ENCODE results near the gene VSIG1. TPM values are rescaled to one million over a fixed set of nuclear protein-coding genes. Genes with fewer than 3 reads are reported as not detected.

Gene VSIG1
- 10 to 100 TPM in 4 of 5 experiments, 1 to 10 TPM in 1; 7.8 to 50.2 (median 32.7) TPM for total RNA-seq
- 10 to 100 TPM; 13.0 to 18.1 TPM for polyA plus RNA-seq
- total RNA-seq = 30.8 reads per million, percentile 60 among the genes with 10 or more reads in this experiment

DNA sequence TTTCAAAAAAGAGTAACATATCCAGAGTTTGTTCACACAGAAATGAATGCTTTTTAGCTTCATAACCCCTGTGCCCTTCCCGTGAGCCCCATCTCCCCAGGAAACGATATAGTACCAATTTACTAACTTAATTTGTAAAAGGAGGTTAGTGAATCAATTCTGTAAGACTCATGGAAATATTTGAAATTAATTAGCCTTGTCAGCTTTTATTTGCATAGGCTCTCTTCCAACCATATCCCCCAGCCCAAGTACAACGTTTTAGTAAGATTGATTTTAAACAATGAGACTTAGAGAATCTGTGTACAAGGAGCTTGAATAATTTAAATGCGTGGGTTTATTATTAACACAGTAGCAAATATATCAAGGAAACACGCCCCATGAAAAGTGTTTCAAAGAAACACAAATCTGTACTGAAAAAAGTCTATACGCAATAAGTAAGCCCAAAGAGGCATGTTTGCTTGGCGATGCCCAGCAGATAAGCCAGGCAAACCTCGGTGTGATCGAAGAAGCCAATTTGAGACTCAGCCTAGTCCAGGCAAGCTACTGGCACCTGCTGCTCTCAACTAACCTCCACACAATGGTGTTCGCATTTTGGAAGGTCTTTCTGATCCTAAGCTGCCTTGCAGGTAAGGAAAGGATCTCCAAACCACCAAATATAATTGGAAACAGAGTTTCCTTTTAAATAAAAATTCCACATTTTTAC, at the start of gene VSIG1:
TSS of gene VSIG1 (plus strand) at position 512 of the 703 bp plus-strand sequence. CDS start at position 578, 66 bp downstream.
- CTCF ChIA-PET = no interaction called here

DNA sequence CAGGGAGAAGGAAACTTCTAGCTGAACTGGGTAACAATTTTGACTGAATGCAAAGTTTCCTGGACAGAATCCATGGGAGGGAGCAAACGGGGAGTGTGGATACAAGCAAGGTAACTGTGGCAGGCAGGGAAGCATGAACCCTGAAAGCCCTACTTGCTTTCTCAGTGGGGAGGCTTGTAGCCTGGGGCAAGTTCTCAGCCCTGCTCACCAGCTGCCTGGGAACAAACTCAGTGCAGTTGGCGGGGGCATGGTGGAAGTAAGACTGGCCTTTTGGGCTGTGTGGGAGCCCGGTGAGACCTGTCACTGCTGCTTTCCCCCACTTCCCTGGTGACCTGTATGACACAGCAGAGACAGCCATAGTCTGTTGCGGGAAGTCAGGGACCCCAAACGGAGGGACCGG, 48.7 kb upstream of the VSIG1 start:
- Histone ChIP-seq H3K27me3 (ENCODE audit: control insufficient read depth in 2 of 2, insufficient read depth in 2 of 2, low read length in 2 of 2) (no peaks in the 10 kb centered on the region), H3K27ac (ENCODE audit: low read depth, low read length) (no peak overlapping the region), H3K36me3 (ENCODE audit: control insufficient read depth in 2 of 3, insufficient read depth in 3 of 3, low read length in 3 of 3) (no peaks in the 10 kb centered on the region), H3K4me1 (ENCODE audit: control insufficient read depth in 2 of 2, insufficient read depth in 2 of 2, low read length in 2 of 2) (no peaks in the 10 kb centered on the region), H3K9me3 (ENCODE audit: control insufficient read depth in 2 of 3, low read length in 3 of 3) (no peaks in the 10 kb centered on the region), H3K4me3 (ENCODE audit: low read length) (no peak overlapping the region)
- Mint-ChIP-seq H3K36me3 (peaks cover 0 to 7% (median 0%) of the 10 kb centered on the region in 5 donors), H3K4me3 (no peak overlapping the region), H3K4me1 (peaks cover 0 to 3% (median 0%) of the 10 kb centered on the region in 7 donors), H3K9me3 (peaks cover 0 to 16% (median 4%) of the 10 kb centered on the region in 11 donors), H3K27ac (no peak overlapping the region), H3K27me3 (peaks cover 0 to 5% (median 0%) of the 10 kb centered on the region in 5 donors)
- ChIA-PET CTCF (no interaction called here), POLR2A (no interaction called here)
- intact Hi-C loops (cut with micrococcal nuclease) = no loop called here
- ATAC-seq = no peak
- no peak for DNase-seq

More for the DNA sequence above, at the start of gene VSIG1:
- Histone ChIP-seq H3K4me1 (ENCODE audit: control insufficient read depth in 2 of 2, insufficient read depth in 2 of 2, low read length in 2 of 2) (no peaks in the 10 kb centered on the region), H3K36me3 (ENCODE audit: control insufficient read depth in 2 of 3, insufficient read depth in 3 of 3, low read length in 3 of 3) (no peaks in the 10 kb centered on the region), H3K27ac (ENCODE audit: low read depth, low read length) (no peak within 1 kb of the TSS), H3K9me3 (ENCODE audit: control insufficient read depth in 2 of 3, low read length in 3 of 3) (no peaks in the 10 kb centered on the region), H3K27me3 (ENCODE audit: control insufficient read depth in 2 of 2, insufficient read depth in 2 of 2, low read length in 2 of 2) (no peaks in the 10 kb centered on the region), H3K4me3 (ENCODE audit: low read length) (no peak within 1 kb of the TSS)
- Mint-ChIP-seq H3K27me3 (no peaks in the 10 kb centered on the region), H3K4me1 (peaks cover 0 to 47% (median 25%) of the 10 kb centered on the region in 7 donors), H3K36me3 (peaks cover 0 to 9% (median 0%) of the 10 kb centered on the region in 5 donors), H3K4me3 (no peak within 1 kb of the TSS), H3K9me3 (no peaks in the 10 kb centered on the region), H3K27ac (peak within 1 kb of the TSS in 3 of 9 donors; percentile 6 to 67 (median 48))
- intact Hi-C loops (cut with micrococcal nuclease) = loop anchor here in 1 of 2 donors (2.0 kb wide), 1 partner anchor 18 kb away; no protein-coding TSS in a partner anchor
- POLR2A ChIA-PET = no interaction called here
- no peak for ATAC-seq
- DNase-seq = no peak

DNA sequence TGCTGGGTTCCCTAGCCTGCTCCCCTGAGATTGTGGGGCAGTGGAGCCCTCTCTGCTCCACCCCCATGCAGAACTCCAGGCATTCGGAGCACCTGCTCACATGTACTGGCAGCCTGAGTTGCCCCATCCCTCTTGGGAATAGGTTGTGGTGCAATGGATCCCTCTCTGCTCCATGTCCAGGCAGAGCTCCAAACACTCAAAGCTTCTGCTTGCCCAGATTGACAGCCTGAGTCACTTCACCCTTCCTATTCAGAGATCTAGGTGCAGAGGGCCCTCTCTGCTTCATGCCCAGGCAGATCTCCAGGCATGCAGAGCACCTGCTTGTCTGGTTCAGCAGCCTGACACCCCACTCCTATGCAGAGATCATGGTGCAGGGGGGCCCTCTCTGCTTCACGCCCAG, 44.1 kb upstream of the VSIG1 start:
- CTCF ChIA-PET = interaction anchor here (0.6 to 1.0 kb wide), 3 partner anchors 20 to 1598 kb away, joined by 3 read pairs; no protein-coding TSS in a partner anchor
- peaks cover 0 to 8% (median 6%) of the 10 kb centered on the region in 7 donors for H3K4me1 Mint-ChIP-seq
- H3K27ac Mint-ChIP-seq = peak overlapping the region in 1 of 9 donors; percentile 17
- peaks cover 0 to 7% (median 0%) of the 10 kb centered on the region in 5 donors for H3K36me3 Mint-ChIP-seq
- intact Hi-C loops (cut with micrococcal nuclease) = loop anchor here in 1 of 2 donors (1.0 to 5.0 kb wide), 2 partner anchors 18 to 463 kb away; no protein-coding TSS in a partner anchor
- no peaks in the 10 kb centered on the region for H3K27me3 ChIP-seq (ENCODE audit: control insufficient read depth in 2 of 2, insufficient read depth in 2 of 2, low read length in 2 of 2)
- POLR2A ChIA-PET = interaction anchor here (1.6 kb wide), 1 partner anchor 20 kb away, joined by 8 read pairs; no protein-coding TSS in a partner anchor
- no peaks in the 10 kb centered on the region for H3K36me3 ChIP-seq (ENCODE audit: control insufficient read depth in 2 of 3, insufficient read depth in 3 of 3, low read length in 3 of 3)
- peaks cover 0 to 12% (median 4%) of the 10 kb centered on the region in 11 donors for H3K9me3 Mint-ChIP-seq
- peak overlapping the region in 2 of 10 donors; percentile 5 to 7 for H3K4me3 Mint-ChIP-seq
- H3K4me3 ChIP-seq (ENCODE audit: low read length) = no peak overlapping the region
- no peaks in the 10 kb centered on the region for H3K9me3 ChIP-seq (ENCODE audit: control insufficient read depth in 2 of 3, low read length in 3 of 3)
- H3K4me1 ChIP-seq (ENCODE audit: control insufficient read depth in 2 of 2, insufficient read depth in 2 of 2, low read length in 2 of 2) = no peaks in the 10 kb centered on the region
- DNase-seq = no peak
- H3K27me3 Mint-ChIP-seq = peaks cover 0 to 16% (median 0%) of the 10 kb centered on the region in 5 donors
- no peak for ATAC-seq
- H3K27ac ChIP-seq (ENCODE audit: low read depth, low read length) = no peak overlapping the region

- POLR2A ChIA-PET = interaction anchor here (0.7 to 0.8 kb wide), 2 partner anchors 15 to 93 kb away, joined by 3 read pairs; no protein-coding TSS in a partner anchor
- H3K27me3 ChIP-seq (ENCODE audit: control insufficient read depth in 2 of 2, insufficient read depth in 2 of 2, low read length in 2 of 2) = no peaks in the 10 kb centered on the region
Measured at GRCh38 chrX:108001218-108001814, 43.5 kb upstream of the VSIG1 start.

DNA sequence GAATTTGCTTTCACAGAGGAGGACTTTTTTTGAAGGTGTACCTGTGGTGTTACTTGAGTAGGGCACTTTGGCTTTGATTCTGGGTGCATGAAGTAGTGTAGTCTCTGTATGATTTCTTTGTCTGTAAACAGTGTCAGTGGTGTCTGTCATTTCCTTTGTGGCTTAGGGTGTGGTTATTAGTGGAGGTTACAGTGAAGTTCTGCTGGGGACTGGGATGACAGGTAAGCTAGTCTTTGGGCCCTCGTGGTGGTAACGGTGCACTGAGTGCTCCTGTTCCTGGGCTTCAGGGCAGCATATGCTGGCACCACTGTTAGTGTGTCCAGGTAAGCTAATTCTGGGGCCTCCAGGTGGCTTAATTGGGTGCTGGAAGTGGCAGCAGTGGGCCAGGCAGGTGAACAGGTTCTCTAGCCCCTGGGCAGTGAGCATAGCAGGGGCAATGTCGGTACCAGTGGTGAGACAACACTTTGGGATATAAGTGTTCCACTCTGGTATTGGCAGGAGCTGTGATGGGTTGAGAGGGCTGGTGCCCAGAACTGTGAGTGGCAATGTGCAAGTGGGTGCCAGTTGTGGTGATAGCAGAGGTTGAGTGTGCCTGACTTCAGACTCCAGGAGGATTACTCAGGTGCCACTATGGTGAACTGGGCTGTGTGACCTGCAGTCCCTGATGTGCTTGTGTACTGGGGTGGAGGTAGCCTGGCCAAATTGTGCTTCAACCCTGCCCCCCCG, 26.0 kb upstream of the VSIG1 start:
- Histone ChIP-seq H3K4me3 (ENCODE audit: low read length) (peak overlapping the region; percentile 64), H3K4me1 (ENCODE audit: control insufficient read depth in 2 of 2, insufficient read depth in 2 of 2, low read length in 2 of 2) (peaks cover 26 to 38% of the 10 kb centered on the region in 2 donors), H3K9me3 (ENCODE audit: control insufficient read depth in 2 of 3, low read length in 3 of 3) (no peaks in the 10 kb centered on the region), H3K27me3 (ENCODE audit: control insufficient read depth in 2 of 2, insufficient read depth in 2 of 2, low read length in 2 of 2) (no peaks in the 10 kb centered on the region), H3K36me3 (ENCODE audit: control insufficient read depth in 2 of 3, insufficient read depth in 3 of 3, low read length in 3 of 3) (no peaks in the 10 kb centered on the region), H3K27ac (ENCODE audit: low read depth, low read length) (peak overlapping the region; percentile 82)
- DNase-seq = peak in 7 of 9 donors; percentile 65 to 87 (median 82)
- H3K4me3 Mint-ChIP-seq = peak overlapping the region; percentile 82 to 95 (median 88)
- peaks cover 0 to 3% (median 0%) of the 10 kb centered on the region in 5 donors for H3K27me3 Mint-ChIP-seq
- H3K36me3 Mint-ChIP-seq = peaks cover 0 to 3% (median 0%) of the 10 kb centered on the region in 5 donors
- intact Hi-C loops (cut with micrococcal nuclease) = loop anchor here (1.0 to 5.0 kb wide), 7 partner anchors 18 to 392 kb away; partner anchors contain the start of genes ATG4A (in 2 of the 2), PSMD10 (in 2 of the 2), MID2 (in 1 of the 2) and PRPS1 (in 1 of the 2)
- H3K27ac Mint-ChIP-seq = peak overlapping the region; percentile 85 to 97 (median 95)
- ChIA-PET POLR2A (interaction anchor here (0.6 to 1.8 kb wide), 4 partner anchors 16 to 340 kb away, joined by 3 to 5 read pairs (median 4); no protein-coding TSS in a partner anchor), CTCF (interaction anchor here (0.7 kb wide), 2 partner anchors 17 to 52 kb away, joined by 3 to 5 read pairs; no protein-coding TSS in a partner anchor)
- H3K9me3 Mint-ChIP-seq = peaks cover 0 to 15% (median 6%) of the 10 kb centered on the region in 11 donors
- H3K4me1 Mint-ChIP-seq = peaks cover 15 to 80% (median 65%) of the 10 kb centered on the region in 7 donors
- ATAC-seq = peak; percentile 96

More at GRCh38 chrX:108001218-108001814, 43.5 kb upstream of the VSIG1 start:
- H3K9me3 Mint-ChIP-seq = peaks cover 0 to 8% (median 4%) of the 10 kb centered on the region in 11 donors
- peak overlapping the region in 4 of 9 donors; percentile 0 to 77 (median 44) for H3K27ac Mint-ChIP-seq
- H3K27me3 Mint-ChIP-seq = peaks cover 0 to 16% (median 0%) of the 10 kb centered on the region in 5 donors
- peak overlapping the region in 4 of 10 donors; percentile 8 to 38 (median 29) for H3K4me3 Mint-ChIP-seq
- Histone ChIP-seq H3K4me1 (ENCODE audit: control insufficient read depth in 2 of 2, insufficient read depth in 2 of 2, low read length in 2 of 2) (no peaks in the 10 kb centered on the region), H3K27ac (ENCODE audit: low read depth, low read length) (no peak overlapping the region), H3K9me3 (ENCODE audit: control insufficient read depth in 2 of 3, low read length in 3 of 3) (no peaks in the 10 kb centered on the region), H3K4me3 (ENCODE audit: low read length) (no peak overlapping the region), H3K36me3 (ENCODE audit: control insufficient read depth in 2 of 3, insufficient read depth in 3 of 3, low read length in 3 of 3) (no peaks in the 10 kb centered on the region)
- CTCF ChIA-PET = interaction anchor here (0.6 to 1.0 kb wide), 2 partner anchors 20 to 1597 kb away, joined by 3 to 4 read pairs; no protein-coding TSS in a partner anchor
- DNase-seq (peak in 7 of 9 donors; percentile 36 to 63 (median 49)), ATAC-seq (peak; percentile 88)
- intact Hi-C loops (cut with micrococcal nuclease) = loop anchor here in 1 of 2 donors (1.0 to 5.0 kb wide), 2 partner anchors 17 to 464 kb away; no protein-coding TSS in a partner anchor
- peaks cover 0 to 7% (median 0%) of the 10 kb centered on the region in 5 donors for H3K36me3 Mint-ChIP-seq
- H3K4me1 Mint-ChIP-seq = peaks cover 0 to 8% (median 6%) of the 10 kb centered on the region in 7 donors
